Suprapubic skin (tissue), 3 donors: ENCODE data around the gene UPF2.

Experiments
- EP300 ChIP-seq: sonication (generic); formaldehyde crosslinking; IDR thresholded peaks from one replicate; pipeline ENCODE4 v1.6.1; 2017; ENCODE audit warnings: antibody characterized with exemption
- POLR2A ChIP-seq, 2 donors: fragments of 450-650 bp; IDR thresholded peaks; one replicate each; pipeline ENCODE4 v1.6.1; 2017; ENCODE audit warnings: antibody characterized with exemption in 2 of 2, mild to moderate bottlenecking in 2 of 2, moderate library complexity in 2 of 2
- TF ChIP-seq, protein P1 (sequence below), 2 donors: fragments of 200-600 bp in 1 of 2; fragments of 450-650 bp in 1 of 2; sonication (generic) in 1 of 2; IDR thresholded peaks; one replicate each; pipeline ENCODE4 v1.5.1; 2016 to 2019; ENCODE audit warnings: antibody characterized with exemption in 2 of 2, mild to moderate bottlenecking in 1 of 2, moderate library complexity in 1 of 2

- TF ChIP-seq, protein P1, sequence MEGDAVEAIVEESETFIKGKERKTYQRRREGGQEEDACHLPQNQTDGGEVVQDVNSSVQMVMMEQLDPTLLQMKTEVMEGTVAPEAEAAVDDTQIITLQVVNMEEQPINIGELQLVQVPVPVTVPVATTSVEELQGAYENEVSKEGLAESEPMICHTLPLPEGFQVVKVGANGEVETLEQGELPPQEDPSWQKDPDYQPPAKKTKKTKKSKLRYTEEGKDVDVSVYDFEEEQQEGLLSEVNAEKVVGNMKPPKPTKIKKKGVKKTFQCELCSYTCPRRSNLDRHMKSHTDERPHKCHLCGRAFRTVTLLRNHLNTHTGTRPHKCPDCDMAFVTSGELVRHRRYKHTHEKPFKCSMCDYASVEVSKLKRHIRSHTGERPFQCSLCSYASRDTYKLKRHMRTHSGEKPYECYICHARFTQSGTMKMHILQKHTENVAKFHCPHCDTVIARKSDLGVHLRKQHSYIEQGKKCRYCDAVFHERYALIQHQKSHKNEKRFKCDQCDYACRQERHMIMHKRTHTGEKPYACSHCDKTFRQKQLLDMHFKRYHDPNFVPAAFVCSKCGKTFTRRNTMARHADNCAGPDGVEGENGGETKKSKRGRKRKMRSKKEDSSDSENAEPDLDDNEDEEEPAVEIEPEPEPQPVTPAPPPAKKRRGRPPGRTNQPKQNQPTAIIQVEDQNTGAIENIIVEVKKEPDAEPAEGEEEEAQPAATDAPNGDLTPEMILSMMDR (IDR thresholded peaks at IDR 0.05), result no peak
- no peak for TF ChIP-seq POLR2A (IDR thresholded peaks at IDR 0.05)
- no peak for TF ChIP-seq EP300
Observed at GRCh38 chr10:11993834-11994468, 48.7 kb downstream of the UPF2 start.
